Endothelial cell of umbilical vein (primary cell): Measurements from ENCODE around the gene FGA. TPM values are rescaled to one million over a fixed set of nuclear protein-coding genes. Genes with fewer than 3 reads are reported as not detected.

ENCODE experiments used
- BruUV-seq: library from RNA; stranded (reverse); fragments of 400-500 nt; replicated peaks from 2 replicates; lab custom pipeline; 2021; lab: Mats Ljungman, UMichigan
- CTCF ChIA-PET: fragments of 300-600, 350-600 bp; sonication (Branson Sonifier 250); formaldehyde crosslinking; loops from one replicate; lab custom pipeline; 2021; ENCODE audit warnings: antibody characterized with exemption, inconsistent platforms; lab: Charles Lee
- POLR2A ChIA-PET: fragments of 300-600, 350-600 bp; sonication (Branson Sonifier 250); formaldehyde crosslinking; loops from one replicate; lab custom pipeline; 2021; ENCODE audit warnings: antibody characterized with exemption, inconsistent platforms; lab: Charles Lee
- DNase-seq: peaks from one replicate; pipeline ENCODE4 v3.0.0-alpha.2; 2011; ENCODE audit warnings: low read depth, low spot score
- FAIRE-seq: peaks from 2 replicates; lab custom pipeline; 2011; peaks lifted over from hg19 to GRCh38; lab: Jason Lieb, UNC
- H2AFZ ChIP-seq: 2 replicates; pipeline ENCODE4 v1.6.0; 2012; ENCODE audit warnings: low read depth, low read length, control low read depth, inconsistent platforms
- H3K27ac ChIP-seq: 2 replicates; pipeline ENCODE4 v1.5.1; 2011; ENCODE audit warnings: low read depth, mild to moderate bottlenecking, control low read depth, low read length, moderate library complexity; ENCODE audit not compliant: insufficient read depth
- H3K27me3 ChIP-seq, 2 experiments: 2 replicates each; pipeline versions ENCODE4 v1.6.0 to v1.6.1; 2011; ENCODE audit warnings: low read length in 2 of 2, mixed read lengths in 1 of 2; ENCODE audit not compliant: control insufficient read depth in 2 of 2, insufficient read depth in 2 of 2
- H3K36me3 ChIP-seq, 2 experiments: 2 replicates in 1 of 2; 3 replicates in 1 of 2; pipeline ENCODE4 v1.5.1; 2011; ENCODE audit warnings: low read length in 2 of 2, mild to moderate bottlenecking in 1 of 2, moderate library complexity in 1 of 2; ENCODE audit not compliant: control insufficient read depth in 2 of 2, insufficient read depth in 2 of 2; ENCODE audit errors: extremely low read depth in 1 of 2
- H3K4me1 ChIP-seq: 3 replicates; pipeline ENCODE4 v1.5.1; 2011; ENCODE audit warnings: mild to moderate bottlenecking, low read length; ENCODE audit not compliant: control insufficient read depth, insufficient read depth; ENCODE audit errors: extremely low read depth
- H3K4me2 ChIP-seq: 2 replicates; pipeline ENCODE4 v1.6.1; 2011; ENCODE audit warnings: low read length, control low read depth, mixed read lengths; ENCODE audit not compliant: insufficient read depth
- H3K4me3 ChIP-seq, 3 experiments: fragments of 200-600 bp in 1 of 3; sonication (generic), shearing (Covaris generic) in 1 of 3; replicated peaks in 1 of 3; 2 replicates each; pipeline ENCODE4 v1.5.1; 2011 to 2016; ENCODE audit warnings: control low read depth in 3 of 3, low read length in 3 of 3, mild to moderate bottlenecking in 2 of 3, inconsistent platforms in 1 of 3, low read depth in 1 of 3, moderate library complexity in 1 of 3; ENCODE audit not compliant: insufficient read depth in 1 of 3
- H3K79me2 ChIP-seq: 2 replicates; pipeline ENCODE4 v1.6.0; 2012; ENCODE audit warnings: low read length, inconsistent platforms; ENCODE audit not compliant: control insufficient read depth, insufficient read depth
- H3K9ac ChIP-seq: replicated peaks from 2 replicates; pipeline ENCODE3; 2011; ENCODE audit warnings: low read length, control low read depth; ENCODE audit not compliant: insufficient read depth; ENCODE audit errors: extremely low read depth
- H3K9me1 ChIP-seq: replicated peaks from 3 replicates; pipeline ENCODE4 v1.6.0; 2011; ENCODE audit warnings: mild to moderate bottlenecking, low read length; ENCODE audit not compliant: control insufficient read depth, insufficient read depth; ENCODE audit errors: extremely low read depth
- H3K9me3 ChIP-seq: replicated peaks from 2 replicates; pipeline ENCODE4 v1.5.1; 2012; ENCODE audit warnings: low read length, inconsistent platforms; ENCODE audit not compliant: control insufficient read depth, insufficient read depth
- H4K20me1 ChIP-seq: replicated peaks from 2 replicates; pipeline ENCODE3; 2011; ENCODE audit warnings: mild to moderate bottlenecking, low read length; ENCODE audit not compliant: control insufficient read depth, insufficient read depth; ENCODE audit errors: extremely low read depth
- CTCF ChIP-seq, 2 donors: IDR thresholded peaks; 1 replicate in 1 of 2; 2 replicates in 1 of 2; pipeline ENCODE4 v1.5.1; 2011; ENCODE audit warnings: low read length in 2 of 2, mild to moderate bottlenecking in 2 of 2, moderate library complexity in 2 of 2, control low read depth in 1 of 2, inconsistent platforms in 1 of 2, low read depth in 1 of 2; ENCODE audit not compliant: insufficient read depth in 1 of 2; ENCODE audit errors: extremely low read depth in 1 of 2
- EZH2 ChIP-seq: IDR thresholded peaks from 2 replicates; pipeline ENCODE4 v1.6.1; 2012; ENCODE audit warnings: borderline replicate concordance, low read depth, mild to moderate bottlenecking, moderate library complexity, low read length, inconsistent platforms; ENCODE audit not compliant: severe bottlenecking
- FOS ChIP-seq: IDR thresholded peaks from 2 replicates; pipeline ENCODE4 v1.6.1; 2011; ENCODE audit warnings: mild to moderate bottlenecking, low read length, moderate library complexity, borderline replicate concordance; ENCODE audit not compliant: insufficient read depth
- GATA2 ChIP-seq: IDR thresholded peaks from 2 replicates; pipeline ENCODE4 v1.7.0; 2011; ENCODE audit warnings: low read depth, mild to moderate bottlenecking, moderate library complexity, mixed read lengths, low read length; ENCODE audit not compliant: insufficient read length, insufficient read depth
- JUN ChIP-seq: IDR thresholded peaks from 2 replicates; pipeline ENCODE4 v1.6.1; 2011; ENCODE audit warnings: borderline replicate concordance, low read depth; ENCODE audit not compliant: insufficient read length, insufficient read depth
- MYC ChIP-seq: IDR thresholded peaks from one replicate; pipeline ENCODE4 v1.6.1; 2011; ENCODE audit warnings: mild to moderate bottlenecking, low read depth, low read length
- POLR2A ChIP-seq: IDR thresholded peaks from 2 replicates; pipeline ENCODE4 v1.6.1; 2012; ENCODE audit warnings: low read depth, mild to moderate bottlenecking, control low read depth, low read length
- dilution Hi-C: fragments of 300-500 bp; cut with MboI; formaldehyde crosslinking; loops from one replicate; pipeline ENCODE4 v1.15.0; 2019; ENCODE audit warnings: low sequenced_read_pairs; ENCODE audit not compliant: extremely low pct_ligation_motif_present
- intact Hi-C: fragments of 100-400 bp; cut with micrococcal nuclease; formaldehyde crosslinking; loops from one replicate; pipeline ENCODE4 v1.10.0; 2022
- polyA plus RNA-seq, 4 experiments: library from polyadenylated mRNA; depleted of rRNA in 3 of 4; stranded (reverse) in 3 of 4; unstranded in 1 of 4; fragments of >200 nt; gene quantifications; 2 replicates each; pipeline versions ENCODE4 v1.2.1 to v1.2.3, GENCODE V29; 2011 to 2012; ENCODE audit warnings: missing spikeins in 1 of 4
- total RNA-seq: library from RNA; stranded (reverse); gene quantifications from 2 replicates; pipeline ENCODE4 v1.2.3, GENCODE V29; 2021
- TF ChIP-seq, protein P1 (sequence below): IDR thresholded peaks from 2 replicates; pipeline ENCODE4 v1.6.1; 2011; ENCODE audit not compliant: insufficient read depth, insufficient read length

FGA gene
- total and polyA plus RNA-seq, 2 donors (not counting 3 experiments of a cell fraction or from before 2014, with no cell fraction given), result not detected

GRCh38 chr4:154565704-154566103 lies 24.8 kb downstream of the FGA start:
- Histone ChIP-seq H4K20me1 (no peaks in the 10 kb centered on the region), H3K9me3 (no peaks in the 10 kb centered on the region), H3K4me3 (no peak overlapping the region), H3K9me1 (no peaks in the 10 kb centered on the region), H3K79me2 (no peaks in the 10 kb centered on the region), H3K27me3 (peaks cover 0 to 10% of the 10 kb centered on the region in 2 experiments), H2AFZ (no peak overlapping the region), H3K9ac (no peak overlapping the region), H3K36me3 (no peaks in the 10 kb centered on the region), H3K27ac (no peak overlapping the region), H3K4me1 (no peaks in the 10 kb centered on the region), H3K4me2 (no peak overlapping the region)
- BruUV-seq, result no TSS peak
- dilution Hi-C loops, result no loop called here
- FAIRE-seq (no peak), DNase-seq (no peak)
- intact Hi-C loops, result no loop called here
- ChIA-PET POLR2A (no interaction called here), CTCF (interaction anchor here (1.6 kb wide), 1 partner anchor 13 kb away, joined by 4 read pairs; no protein-coding TSS in a partner anchor)
- TF ChIP-seq MYC (no peak), GATA2 (no peak), POLR2A (no peak), EZH2 (no peak), FOS (no peak), JUN (no peak), CTCF (IDR thresholded peaks at IDR 0.05; ENCODE audit: extremely low read depth in 1 of 2, insufficient read depth in 1 of 2, low read depth in 1 of 2, low read length in 2 of 2) (no peak)
- TF ChIP-seq, protein P1, sequence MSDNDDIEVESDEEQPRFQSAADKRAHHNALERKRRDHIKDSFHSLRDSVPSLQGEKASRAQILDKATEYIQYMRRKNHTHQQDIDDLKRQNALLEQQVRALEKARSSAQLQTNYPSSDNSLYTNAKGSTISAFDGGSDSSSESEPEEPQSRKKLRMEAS, result no peak
